ENCODE results near the gene AKTIP.

Gene AKTIP

DNA sequence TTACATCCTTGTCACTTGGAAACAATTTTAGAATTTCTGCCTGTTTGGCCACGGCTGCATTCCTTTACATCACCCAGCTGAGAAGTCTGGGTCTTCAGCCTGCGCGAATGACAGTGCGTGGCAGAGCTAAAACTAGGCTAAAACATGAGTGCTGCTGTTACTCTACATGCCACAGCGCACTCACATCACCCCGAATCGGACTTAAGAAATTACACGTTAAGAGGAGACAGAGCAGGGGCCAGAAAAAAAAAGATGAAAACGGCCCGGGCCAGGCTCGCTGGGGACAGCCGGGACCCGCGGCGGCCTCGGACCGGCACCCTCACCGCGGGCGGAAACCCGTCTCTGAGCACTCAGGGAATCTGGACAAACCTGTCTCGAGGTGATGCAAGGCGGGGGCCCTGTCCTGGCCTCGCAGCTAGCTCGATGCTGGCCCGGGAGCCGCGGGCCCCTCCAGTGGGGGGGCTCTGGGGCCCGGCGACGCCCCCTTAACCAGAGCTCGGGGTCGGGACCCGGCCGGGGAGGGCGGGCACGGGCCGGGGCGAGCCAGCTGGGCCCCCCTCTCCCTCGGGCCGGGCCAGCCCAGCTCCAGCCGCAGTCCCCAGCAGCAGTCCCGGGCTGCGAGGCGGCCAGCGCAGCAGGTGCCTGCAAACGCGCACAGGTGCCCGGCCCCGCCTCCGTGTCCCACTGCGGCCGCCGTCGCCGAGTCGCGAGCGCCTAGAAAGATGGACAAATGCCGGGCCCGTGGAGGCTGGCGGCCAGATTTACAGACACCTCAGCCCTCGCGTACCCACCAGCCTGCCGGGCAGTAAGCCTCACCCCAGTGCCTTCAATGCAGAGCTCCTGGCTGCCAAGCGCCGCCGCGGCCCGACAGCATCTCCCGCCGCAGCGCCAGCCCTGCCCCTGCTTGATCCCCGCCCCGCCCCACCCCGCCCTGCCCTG, at the start of gene AKTIP:
Gene AKTIP (minus strand): TSS at position 879 of the 939 bp plus-strand sequence. CDS start 2,950 bp downstream, outside the sequence.
- no peak for TF ChIP-seq GATA3 (IDR thresholded peaks at IDR 0.05; ENCODE audit: low read depth, low read length)
- TF ChIP-seq GATA2 (IDR thresholded peaks at IDR 0.05; ENCODE audit: low read depth, low read length), result no peak

DNA sequence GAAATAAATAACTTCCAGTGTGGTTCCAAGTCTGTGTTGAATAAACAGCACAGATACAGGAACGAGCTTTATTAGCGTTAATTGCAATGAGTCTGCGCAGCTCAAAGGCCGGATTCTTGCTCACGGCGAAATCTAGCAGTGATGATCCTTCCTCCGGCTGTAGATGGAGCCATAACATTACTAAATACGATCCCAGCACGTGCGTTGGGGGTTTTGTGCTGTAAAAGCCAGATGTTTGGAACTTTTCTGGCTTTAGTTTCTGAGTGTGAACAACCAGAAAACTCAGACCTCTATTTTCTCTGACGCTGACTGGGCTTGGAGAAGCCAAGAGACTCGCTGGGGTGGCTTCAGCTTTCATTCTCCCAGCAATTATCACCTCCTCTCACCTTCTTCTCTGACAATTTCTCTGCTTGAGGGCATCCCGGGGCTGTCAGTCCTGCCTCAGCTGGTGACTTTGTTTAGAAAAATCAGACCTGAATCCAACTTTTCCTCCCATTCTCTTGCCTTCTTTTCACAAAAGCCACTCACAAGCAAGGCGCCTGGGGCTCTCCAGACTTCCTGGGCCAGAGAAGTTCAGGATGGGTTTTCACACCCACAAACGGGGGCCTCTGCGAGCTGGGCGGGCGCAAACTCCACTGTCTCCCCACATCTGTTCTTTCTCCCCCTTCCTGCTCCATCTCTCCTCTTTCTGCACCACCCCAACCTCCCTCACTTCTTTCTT, 47.1 kb upstream of the AKTIP start:
- no peak for TF ChIP-seq GATA3 (IDR thresholded peaks at IDR 0.05; ENCODE audit: low read depth, low read length)
- no peak for TF ChIP-seq GATA2 (IDR thresholded peaks at IDR 0.05; ENCODE audit: low read depth, low read length)

DNA sequence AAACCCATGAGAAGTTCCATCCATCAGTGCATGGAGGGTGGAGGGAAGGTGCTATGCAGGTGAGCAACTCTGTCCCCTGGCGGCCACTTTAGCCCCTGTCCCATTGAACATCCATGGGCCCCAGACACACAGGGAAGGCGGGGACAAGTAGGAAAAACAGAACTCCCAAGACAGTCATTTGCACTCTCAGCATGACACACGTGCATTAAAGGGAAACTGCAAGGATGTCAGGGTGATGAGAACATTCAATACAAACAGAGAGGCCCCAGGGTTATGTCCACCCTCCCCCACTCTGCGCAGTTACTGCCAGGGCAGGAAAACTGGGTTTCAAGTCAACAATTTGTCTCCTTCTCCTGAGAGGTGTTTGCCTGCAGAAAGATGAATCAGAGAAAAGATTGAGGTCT, 44.0 kb upstream of the AKTIP start:
- TF ChIP-seq GATA2 (IDR thresholded peaks at IDR 0.05; ENCODE audit: low read depth, low read length) (no peak), GATA3 (IDR thresholded peaks at IDR 0.05; ENCODE audit: low read depth, low read length) (no peak)

DNA sequence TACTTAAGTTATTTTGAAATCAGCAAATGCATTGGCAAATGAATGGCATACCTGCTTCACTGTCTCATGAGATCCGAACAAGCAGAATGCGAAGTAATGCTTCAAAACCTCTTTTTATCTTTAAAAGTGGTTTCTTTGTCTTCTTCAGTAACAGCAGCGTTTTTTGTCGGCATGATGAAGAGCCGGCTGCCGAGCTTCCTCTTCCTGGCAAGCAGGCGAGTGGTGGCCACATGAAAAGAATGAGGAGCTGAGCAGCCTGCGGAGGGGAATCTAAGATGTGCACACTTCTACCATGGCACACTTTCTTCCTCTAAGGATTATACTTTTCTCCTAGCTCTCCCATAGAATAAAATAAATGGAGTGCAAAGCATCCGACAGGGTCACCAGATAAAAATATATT, 42.4 kb upstream of the AKTIP start:
- no peak for TF ChIP-seq GATA2 (IDR thresholded peaks at IDR 0.05; ENCODE audit: low read depth, low read length)
- TF ChIP-seq GATA3 (IDR thresholded peaks at IDR 0.05; ENCODE audit: low read depth, low read length), result no peak

DNA sequence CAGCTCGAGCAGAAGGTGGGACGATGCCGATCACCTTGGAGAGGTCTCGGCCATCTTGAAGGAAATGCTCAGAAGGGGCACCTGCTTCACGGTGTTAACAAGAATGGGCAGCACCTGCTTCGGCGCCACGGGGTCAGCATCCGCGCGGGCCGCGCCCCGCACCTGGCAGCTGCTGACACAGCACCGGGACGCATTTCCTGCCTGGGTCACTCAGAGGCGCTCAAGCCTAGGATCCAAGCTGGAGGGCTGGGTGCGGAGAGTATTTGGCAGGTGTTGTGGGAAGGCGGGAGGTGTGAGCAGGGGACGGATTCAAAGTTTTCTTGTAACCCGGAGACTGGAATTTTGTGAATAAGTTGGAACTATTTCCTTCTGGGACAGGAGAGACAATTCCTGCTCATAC, 39.3 kb upstream of the AKTIP start:
- TF ChIP-seq GATA2 (IDR thresholded peaks at IDR 0.05; ENCODE audit: low read depth, low read length) (no peak), GATA3 (IDR thresholded peaks at IDR 0.05; ENCODE audit: low read depth, low read length) (no peak)

DNA sequence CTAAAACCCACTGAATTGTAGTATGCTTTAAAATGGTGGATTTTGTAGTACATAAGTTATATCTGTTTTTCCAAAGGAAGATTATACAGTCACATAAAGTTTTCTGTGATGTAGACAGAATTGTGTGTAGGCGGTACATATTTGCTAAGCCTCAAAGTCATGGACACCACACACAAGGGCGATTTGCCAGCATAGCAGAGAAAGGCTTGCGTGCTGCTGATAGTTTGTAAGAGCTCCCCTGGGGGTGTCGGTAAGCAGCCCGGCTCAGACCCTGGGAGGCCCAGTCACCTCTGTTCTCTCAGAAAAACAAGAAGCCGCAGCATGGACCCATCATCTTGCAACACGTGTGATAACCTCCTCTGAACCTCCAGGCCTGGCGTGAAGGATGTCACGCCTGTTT, 38.3 kb upstream of the AKTIP start:
- TF ChIP-seq GATA2 (IDR thresholded peaks at IDR 0.05; ENCODE audit: low read depth, low read length) (no peak), GATA3 (IDR thresholded peaks at IDR 0.05; ENCODE audit: low read depth, low read length) (no peak)

DNA sequence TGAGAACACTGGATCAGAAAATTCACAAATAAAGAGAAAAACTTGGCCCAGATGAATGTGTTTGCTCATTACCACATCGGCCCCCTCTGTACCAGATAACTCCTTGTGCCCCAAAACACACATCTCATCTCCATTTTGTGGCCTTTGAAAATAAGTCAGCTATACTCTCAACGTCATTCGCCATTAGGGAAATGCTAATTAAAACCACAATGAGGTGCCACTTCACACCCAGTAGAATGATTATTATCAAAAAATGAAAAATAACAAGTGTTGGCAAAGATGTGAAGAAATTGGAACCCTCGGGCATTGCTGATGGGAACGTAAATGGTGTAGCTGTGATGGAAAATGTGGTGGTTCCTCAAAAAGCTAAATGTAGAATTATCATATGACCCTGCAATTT, 34.6 kb upstream of the AKTIP start:
- TF ChIP-seq GATA3 (IDR thresholded peaks at IDR 0.05; ENCODE audit: low read depth, low read length) (no peak), GATA2 (IDR thresholded peaks at IDR 0.05; ENCODE audit: low read depth, low read length) (no peak)

DNA sequence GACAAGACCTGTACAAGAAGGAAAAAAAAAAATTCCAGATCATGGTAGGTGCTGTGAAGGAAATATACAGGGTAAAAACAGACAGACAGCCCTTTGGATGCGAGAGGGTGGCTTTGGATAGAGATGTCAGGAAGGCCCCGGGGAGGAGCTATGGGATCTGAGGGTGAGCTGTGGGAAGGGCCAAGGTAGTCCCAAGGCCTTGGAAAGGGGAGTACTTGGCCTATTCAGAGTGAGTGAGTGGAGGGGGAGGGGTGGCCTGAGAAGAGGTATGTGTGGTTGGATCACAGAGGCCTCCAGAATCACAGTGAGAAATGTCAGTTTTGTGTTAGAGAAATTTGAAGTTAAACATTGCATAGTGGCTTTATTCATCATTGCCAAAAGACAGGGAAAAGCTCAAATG, 31.2 kb upstream of the AKTIP start:
- TF ChIP-seq GATA3 (IDR thresholded peaks at IDR 0.05; ENCODE audit: low read depth, low read length) (no peak), GATA2 (IDR thresholded peaks at IDR 0.05; ENCODE audit: low read depth, low read length) (no peak)

DNA sequence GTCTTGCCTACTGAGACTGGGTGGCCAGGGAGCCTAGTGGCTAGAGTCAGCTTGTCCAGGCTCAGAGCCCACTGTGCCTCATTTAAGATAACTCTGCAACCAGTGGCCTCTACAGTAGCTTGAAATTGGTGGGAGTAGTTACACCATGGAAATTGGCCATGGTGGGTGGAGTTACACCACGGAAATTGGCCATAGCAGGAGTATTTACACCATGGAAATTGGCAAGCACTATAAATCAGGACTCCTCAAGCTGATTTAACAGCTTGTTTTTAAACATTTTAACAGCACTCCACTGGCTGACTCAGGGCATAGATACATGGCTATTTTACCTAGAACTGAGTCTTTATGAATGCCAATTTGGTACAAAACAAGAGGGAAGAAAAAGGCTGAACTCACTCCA, 27.7 kb upstream of the AKTIP start:
- TF ChIP-seq GATA3 (IDR thresholded peaks at IDR 0.05; ENCODE audit: low read depth, low read length), result no peak
- no peak for TF ChIP-seq GATA2 (IDR thresholded peaks at IDR 0.05; ENCODE audit: low read depth, low read length)

DNA sequence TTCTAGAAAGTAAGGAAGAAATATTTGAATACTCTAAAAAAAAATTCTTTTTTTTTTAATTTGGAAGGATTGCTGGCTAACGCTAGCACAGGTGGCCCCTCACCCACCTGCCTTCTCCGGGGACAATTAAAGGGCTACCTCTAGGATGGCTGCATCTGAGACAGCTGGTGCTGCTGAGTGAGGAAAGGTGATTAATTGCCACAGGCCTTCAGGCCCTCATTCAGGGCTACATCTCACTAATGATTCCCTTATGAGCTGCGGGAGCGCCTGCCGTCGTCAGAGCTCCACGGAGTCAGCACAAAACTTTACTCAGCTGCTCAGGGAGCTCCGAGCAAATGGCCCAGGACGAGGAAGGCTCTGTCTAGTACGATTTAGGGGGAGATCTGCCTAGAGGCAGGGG, 27.0 kb upstream of the AKTIP start:
- TF ChIP-seq GATA3 (IDR thresholded peaks at IDR 0.05; ENCODE audit: low read depth, low read length), result no peak

DNA sequence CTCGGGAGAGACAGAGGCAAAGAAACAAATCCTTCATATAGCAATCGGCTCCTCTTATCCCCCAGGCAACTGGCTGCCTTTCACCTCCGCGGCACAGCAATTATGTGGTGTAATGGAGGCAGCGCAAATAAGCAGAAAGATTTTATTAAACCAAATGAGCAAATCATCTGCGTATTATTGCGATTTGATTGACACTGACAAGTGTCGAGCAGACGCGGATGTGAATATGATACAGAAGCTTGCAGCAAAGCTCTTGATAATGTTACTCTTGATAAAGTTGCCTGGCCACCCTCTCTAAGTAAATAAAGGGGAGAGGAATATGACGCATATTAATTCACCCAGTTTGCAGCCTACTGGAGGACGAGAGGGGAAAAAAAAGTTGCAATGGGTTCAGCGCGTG, 26.5 kb upstream of the AKTIP start:
- TF ChIP-seq GATA3 (IDR thresholded peaks at IDR 0.05; ENCODE audit: low read depth, low read length) (no peak), GATA2 (IDR thresholded peaks at IDR 0.05; ENCODE audit: low read depth, low read length) (no peak)

DNA sequence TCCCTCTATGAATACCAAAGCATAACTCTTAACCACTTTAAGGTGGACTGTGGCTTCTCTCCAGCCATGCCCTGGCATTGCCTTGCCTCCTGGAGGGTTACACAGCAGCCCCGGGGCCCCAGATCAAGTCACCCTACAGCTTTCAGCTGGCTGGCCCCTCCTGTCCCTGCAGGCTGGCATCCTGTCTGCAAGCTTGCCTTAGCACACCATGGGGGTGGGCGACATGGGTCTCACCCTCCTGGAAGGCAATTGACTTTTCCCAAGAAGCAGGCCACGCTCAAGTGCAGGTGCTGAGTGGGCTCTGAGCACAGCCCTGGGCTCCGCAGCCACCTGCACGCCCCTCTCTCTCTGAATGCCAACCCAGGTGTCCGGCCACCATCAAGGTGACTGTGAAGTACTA, 25.8 kb upstream of the AKTIP start:
- TF ChIP-seq GATA2 (IDR thresholded peaks at IDR 0.05; ENCODE audit: low read depth, low read length) (no peak), GATA3 (IDR thresholded peaks at IDR 0.05; ENCODE audit: low read depth, low read length) (no peak)

DNA sequence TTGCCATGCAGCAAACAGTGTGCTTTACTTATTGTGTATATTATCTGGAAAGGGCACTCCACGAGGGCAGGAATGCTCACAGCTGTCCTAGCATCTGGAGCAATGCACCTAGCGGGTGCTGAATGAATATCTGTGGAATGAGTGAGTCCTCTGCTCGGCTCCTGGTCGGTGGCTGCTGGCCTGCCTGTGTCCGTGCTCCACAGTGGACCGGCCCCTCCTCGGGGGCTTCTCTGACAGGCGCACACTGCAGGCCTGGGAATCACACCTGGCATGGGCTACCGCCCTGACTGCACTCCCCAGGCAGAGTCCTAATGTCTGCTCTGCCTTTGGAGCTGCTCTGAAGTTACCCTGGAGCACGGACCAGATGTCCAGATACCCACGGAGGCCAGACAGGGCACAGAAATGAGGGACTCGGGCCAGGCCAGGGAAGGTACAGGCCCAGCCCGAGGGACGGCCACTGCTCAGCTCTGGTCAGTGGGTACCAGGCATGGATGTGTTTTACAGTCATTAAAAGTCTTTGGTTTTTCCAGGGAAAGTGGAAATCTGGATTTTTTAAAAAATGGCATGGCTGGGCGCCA, 21.1 kb upstream of the AKTIP start:
- TF ChIP-seq GATA2 (IDR thresholded peaks at IDR 0.05; ENCODE audit: low read depth, low read length), result no peak
- no peak for TF ChIP-seq GATA3 (IDR thresholded peaks at IDR 0.05; ENCODE audit: low read depth, low read length)

DNA sequence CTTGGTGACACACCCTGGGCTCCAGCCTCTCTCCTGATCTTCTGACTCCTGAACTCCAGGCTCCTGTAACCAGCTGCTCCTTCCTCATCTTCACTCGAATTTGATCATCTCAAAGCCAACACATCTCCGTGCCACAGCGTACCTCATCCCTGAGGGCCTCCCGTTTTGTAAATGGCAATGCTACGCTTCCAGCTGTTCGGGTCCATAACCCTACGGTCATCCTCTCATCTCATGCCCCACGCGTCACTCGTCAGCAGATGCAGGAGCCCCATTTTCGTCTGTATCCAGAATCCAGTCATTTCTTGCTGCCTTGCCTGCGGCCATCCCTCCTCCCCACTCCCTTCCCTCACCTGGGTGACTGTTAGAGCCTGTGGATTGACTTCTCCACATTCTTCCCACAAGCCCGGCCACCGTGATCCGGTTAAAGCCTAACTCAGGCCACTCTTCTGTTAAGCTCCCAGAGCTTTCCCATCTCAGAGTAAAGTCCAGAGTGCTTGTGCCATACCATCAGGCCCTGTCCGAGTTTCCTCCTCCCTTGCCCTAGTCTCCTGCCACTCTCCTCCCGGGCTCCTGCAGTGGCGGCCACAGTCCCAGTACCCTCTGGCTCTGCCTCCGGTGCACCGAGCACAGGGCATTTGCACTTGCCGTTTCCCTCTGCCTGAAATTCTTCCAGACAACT, 20.3 kb upstream of the AKTIP start:
- TF ChIP-seq GATA2 (IDR thresholded peaks at IDR 0.05; ENCODE audit: low read depth, low read length) (no peak), GATA3 (IDR thresholded peaks at IDR 0.05; ENCODE audit: low read depth, low read length) (no peak)
